GM19397 (cell line): ENCODE results near the gene NUP93.

Experiments used
- ATAC-seq: cut with Tn5 transposase; IDR thresholded peaks from one replicate; pipeline ENCODE4 v1.9.1; 2021; ENCODE audit warnings: mild to moderate bottlenecking, moderate library complexity; ENCODE audit not compliant: unreplicated experiment

Gene NUP93

DNA sequence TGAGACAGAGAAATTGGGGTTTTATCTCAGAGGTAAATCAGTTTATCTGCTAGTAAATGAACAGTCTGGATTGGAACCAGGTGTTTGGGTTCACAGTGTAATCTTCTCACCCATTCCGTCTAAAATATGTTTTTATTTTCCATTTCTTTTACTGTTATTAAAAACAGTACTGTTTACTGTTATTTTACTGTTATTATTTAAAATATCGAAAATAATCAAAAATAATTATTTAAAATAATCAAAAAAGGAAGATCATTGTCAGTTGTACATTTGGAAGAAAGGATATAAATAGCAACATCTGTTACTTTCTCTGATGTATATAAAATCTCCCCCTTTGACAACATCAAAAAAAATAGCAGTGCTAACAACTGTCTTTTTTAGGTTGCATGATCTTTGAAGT is 11.5 kb downstream of the NUP93 start:
- no peak for ATAC-seq

DNA sequence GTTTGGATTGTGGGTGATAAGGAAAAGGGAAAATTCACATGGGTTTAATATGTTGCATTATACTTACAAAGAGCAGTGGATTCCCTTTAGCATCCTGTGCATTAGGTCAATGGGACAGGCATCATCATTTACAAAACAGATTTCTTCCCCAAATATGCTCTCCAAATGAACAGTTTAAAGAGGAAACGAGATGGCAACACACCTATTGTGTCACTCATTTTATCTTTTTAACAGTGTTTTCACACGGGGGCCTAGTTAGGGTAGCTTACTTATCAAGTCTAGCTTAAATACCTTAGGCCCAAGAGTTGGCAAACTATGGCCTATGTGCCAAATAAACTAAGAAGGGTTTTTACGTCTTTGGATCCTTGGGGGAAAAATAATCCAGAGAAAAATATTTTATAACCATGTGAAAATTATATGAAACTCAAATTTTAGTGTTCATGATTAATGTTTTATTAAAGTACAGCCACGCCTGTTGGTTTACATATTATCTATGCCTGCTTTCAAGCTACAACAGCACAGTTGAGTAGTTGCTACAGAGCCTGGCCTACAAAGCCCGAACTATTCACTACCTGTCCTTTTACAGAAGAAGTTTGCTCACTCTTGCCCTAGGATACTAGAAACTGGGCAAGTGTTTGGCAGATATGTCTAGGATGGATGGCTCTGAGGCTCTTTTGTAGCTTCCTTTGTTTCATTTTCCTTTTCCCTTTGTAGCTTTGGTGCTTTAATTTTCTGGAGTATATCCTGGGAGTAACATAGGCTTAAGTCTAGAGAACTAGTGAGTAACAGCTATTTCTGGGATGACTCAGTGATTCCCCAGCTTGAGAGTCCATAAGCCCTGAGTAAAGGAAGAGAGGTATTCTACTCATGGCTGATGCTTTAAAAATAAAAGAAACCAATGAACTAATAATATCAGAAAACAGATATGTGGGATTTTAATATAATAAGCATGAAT is 12.4 kb downstream of the NUP93 start:
- no peak for ATAC-seq

DNA sequence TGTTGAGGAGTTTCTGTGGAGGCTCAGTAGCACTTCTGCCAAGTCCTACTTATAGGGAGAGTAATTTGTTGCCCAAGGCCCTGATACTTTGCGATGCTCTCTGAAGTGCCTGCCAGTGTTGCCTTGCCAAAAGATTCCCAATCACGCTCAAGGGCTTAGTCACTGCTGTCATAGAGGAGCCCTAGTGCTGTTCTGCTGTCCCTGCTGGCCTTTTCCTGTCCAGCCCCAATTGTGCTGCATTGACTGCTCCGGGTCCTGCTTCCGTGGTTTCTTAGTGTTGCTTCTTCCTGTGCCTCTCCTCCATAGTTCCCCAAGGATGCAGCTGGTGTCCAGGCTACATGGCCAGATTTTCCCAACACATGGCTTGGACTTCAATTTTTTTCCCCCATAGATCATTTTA is 13.9 kb downstream of the NUP93 start:
- no peak for ATAC-seq

DNA sequence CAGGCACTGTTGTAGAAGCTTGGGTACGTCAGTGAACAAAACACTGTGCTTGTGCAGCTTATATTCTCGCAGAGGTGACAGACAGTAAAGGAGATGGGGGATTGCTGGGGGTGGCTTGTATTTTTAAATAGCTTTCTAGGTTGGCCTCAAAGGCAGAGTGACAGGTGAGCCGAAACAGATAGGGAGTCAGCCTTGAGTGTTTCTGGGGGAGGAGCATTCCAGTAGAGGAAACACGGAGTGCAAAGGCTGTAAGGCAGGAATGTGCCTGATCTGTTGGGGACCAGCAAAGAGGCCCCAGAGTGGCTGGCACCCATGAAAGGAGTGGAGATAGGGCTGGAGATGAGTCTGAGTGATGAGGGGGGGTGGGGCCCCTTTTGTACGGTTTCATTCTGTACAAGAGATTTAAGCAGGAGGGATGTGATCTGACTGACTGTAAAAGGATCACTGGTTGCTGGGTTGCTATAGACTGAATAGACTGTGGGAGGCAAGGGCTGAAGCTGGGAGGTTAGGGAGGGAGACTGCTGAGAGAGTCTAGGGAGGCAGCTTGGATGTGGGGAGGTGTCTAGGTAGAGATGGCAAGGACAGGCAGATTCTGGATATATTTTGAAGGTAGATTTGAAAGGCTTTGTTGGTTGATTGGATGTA is 15.2 kb downstream of the NUP93 start:
- ATAC-seq = no peak

DNA sequence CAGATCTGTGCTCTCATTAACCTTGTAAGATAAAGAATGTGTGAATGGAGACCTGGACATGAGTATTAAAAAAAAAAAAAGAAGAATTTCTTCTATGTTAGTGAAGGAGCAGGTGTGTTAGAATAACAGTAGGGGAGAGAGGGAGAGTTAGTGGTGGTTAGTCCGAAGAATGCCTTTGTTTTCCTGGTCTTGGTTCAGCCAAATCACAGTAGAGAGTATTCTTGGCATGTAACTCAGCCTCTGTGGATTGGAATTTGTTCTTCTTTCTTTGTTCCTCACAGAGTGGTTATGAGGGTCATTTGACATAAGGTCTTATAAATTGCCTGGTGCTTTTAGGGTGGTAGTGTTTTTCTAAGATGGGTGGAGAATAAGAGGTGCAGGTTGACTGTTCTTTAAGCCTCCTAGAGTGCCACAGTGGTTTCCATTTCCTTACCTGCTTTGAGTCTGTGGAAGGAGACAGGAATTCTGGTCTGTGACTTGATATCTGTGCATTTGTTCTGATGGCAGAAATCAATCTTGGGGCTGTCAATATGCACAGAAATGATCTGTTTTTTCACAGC is 17.6 kb downstream of the NUP93 start:
- no peak for ATAC-seq

DNA sequence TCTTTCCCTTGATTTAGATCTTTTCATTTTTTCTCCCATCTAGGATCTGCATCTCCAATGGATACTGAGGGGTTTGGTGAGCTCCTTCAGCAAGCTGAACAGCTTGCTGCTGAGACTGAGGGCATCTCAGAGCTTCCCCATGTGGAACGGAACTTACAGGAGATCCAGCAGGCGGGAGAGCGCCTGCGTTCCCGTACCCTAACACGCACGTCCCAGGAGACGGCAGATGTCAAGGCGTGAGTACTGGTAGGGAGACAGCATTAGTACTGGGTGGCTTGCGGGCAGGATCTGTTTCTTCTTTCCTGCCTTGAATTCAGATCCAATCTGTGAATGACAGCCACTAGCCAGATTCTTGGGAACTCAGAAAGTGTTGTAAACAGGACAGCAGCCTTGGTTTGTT is 18.3 kb downstream of the NUP93 start:
- ATAC-seq = no peak

DNA sequence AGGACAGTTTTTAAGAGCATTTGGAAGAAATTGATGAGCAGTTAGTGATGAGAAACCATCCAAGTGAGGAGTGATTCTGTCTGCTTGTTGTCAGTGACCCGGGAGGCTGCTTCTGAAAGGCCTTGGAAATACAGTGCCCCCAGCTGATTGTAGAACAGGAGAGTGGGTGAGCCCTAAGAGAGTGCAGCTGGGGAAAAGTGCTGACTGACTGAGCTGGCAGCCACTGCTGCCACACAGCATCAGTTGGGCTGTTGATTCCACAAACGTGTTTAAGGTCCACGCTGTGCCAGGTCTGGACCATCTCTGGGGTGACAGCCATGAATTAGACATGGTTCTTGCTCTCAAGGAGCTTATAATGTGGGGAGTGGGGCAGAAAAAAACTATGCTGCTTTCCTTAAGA is 18.9 kb downstream of the NUP93 start:
- no peak for ATAC-seq

DNA sequence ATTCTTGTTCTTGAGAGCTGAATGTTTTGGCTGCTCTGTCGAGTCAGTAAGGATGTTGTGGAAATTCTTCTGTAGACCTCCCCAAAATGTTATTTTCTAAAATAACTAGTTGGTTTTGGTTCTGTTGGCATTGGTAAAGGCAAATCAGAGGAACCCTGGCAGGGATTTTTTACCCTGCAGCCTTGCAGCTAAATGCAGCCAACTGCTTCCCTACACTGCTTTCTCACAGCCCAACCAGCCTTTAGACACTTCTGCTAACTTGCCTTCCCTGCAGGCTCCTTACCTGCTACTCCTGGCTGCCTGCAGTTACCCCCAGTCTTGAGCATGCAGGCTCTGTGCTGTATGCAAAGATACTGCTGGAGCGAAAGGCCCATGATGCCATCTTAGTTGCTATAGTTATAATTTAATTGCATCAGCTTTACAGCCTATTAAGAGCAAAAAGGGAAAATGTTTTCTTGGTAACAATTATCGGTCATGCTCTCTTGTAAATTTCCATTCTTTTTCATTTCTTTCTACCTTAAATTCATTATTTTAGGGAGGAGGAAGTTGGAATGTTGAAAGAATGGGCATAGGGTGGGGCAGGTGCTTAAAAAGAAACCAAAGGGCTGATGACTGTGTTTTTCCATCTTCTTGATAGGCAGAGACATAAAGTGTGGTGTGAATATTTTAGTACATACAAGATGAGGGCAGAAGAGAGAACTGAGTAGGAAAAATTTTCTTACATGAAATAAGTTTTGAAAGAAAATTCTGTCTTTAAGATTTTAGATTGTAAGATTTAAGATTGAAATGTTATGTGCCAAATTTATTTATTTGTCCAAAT is 20.0 kb downstream of the NUP93 start:
- no peak for ATAC-seq

DNA sequence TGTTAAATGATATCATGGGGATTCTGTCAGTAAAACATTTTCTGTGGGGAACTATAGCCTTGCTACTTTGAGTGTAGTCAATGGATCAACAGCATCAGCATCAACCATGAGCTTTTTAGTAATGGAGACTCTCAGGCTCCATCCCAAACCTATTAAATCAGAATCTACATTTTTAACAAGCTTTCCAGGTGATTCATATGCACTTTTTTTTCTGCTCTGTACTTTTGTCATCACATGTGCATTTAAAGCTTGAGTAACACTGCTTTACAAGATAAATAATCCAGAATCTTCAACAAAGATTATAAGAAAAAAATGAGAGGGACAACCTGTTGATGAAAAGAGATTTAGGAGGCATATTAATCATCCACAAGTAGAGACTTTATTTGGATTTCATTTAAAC is 23.5 kb downstream of the NUP93 start:
- ATAC-seq = no peak

DNA sequence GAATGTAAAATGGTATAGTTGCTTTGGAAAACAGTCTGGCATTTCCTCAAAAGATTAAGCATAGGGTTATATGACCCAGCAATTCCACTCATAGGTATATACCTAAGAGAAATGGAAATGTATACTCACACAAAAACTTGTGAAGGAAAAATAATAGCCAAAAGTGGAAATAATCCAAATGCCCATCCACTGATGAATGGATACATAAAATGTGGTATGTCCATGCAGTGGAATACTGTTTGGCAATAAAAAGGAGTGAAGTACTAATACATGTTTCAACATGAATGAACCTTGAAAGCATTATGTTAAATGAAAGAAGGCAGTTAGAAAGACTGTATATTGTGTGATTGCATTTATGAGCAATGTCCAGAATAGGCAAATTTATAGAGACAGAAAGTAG is 25.1 kb downstream of the NUP93 start:
- no peak for ATAC-seq

DNA sequence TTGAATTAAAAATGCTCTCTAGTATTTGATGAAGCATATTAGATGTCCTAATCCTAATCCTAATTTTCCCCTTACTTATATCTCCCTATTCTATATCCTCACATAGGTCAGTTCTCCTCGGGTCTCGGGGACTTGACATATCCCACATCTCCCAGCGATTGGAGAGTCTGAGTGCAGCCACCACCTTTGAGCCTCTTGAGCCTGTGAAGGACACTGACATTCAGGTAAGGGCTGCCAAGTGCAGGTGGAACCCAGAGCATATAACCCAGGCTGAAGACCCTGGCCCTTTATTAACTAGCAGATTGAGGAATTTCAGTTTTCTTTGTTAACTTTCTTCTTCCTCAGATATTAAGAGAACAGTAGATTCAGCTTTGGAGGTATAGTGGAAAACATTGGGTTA is 28.5 kb downstream of the NUP93 start:
- ATAC-seq = no peak

DNA sequence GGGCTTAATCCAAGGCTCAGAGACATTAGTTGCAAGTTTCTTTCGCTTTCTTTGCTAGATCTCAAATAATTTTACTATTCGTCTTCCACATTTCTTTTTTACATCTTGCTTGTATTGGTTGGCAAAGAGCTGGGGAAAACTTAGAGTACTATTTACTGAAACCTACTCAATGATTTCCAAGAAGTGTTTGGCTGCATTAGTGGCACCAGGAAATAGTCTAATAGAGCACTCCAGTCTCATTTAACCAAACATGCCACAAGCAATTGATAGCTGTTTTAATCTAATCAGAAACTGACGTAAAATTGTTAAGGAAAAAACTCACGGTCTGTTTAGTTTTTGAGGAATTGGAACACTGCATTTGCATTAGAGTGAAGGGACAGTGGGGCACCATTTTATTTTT is 29.0 kb downstream of the NUP93 start:
- ATAC-seq = no peak

DNA sequence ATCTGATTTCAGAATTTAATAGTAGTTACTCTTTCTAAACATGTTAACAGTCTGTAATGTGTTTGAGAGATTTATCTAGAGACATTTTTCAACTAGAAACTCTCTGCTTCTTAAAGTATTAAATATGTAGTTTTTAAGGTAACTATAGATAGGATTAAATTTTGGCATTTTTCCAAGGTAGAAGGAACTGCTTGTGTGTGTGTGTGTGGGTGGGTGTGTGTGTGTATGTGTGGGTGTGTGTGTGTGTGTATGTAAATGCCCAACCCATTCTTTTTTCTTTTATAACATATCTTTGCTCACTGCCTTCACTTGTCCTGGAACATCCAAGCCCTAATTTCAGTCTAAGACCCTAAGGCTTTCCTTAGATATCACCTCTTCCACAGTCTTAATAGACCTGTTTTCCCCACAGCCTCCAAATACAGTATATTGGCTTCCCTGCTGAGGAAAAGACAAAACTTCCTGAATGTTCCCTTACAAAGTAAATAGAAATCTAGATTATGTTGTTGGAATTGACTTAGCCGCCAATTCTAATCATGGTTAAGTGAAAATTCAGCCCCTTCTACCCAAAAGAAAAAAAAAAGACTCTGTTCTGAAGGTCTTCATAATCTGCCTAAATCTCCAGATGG is 33.5 kb downstream of the NUP93 start:
- no peak for ATAC-seq

DNA sequence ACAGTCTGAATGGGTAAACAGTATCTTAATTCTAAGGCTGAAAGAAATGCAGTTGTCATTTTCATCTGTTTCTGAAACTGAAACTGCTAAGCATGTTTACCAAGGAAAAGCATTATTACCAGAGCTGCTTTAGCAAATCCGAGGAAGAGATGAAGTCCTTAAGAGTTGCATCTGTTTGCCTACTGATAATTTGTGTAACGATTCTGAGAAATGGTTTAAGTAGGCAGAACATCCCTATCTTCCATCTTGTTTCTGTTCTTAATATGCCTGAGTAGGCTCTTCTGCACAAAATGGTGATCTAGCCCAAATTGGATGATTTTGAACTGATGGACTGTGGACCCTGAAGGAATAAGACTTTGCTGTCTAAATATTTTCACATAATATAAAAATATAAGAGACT is 34.9 kb downstream of the NUP93 start:
- ATAC-seq = no peak

DNA sequence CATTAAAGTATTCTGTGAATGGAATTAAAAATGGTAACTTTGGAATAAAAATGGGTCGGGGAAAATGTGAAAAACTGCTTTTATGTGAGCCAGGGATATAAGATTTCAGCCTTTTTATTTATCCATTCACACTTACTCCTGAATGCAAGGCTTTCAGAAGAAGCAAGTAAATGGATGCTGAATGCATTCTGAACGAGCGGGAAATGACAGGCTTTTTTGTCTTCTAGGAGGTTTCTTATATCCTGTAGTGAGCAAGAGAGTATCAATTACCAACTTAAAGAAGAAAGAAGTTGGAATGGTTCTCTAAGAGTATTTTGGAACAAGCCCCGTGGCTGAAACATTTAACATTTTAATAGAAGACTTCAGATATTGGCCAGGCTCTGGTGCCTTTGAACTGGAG is 36.0 kb downstream of the NUP93 start:
- ATAC-seq = no peak

DNA sequence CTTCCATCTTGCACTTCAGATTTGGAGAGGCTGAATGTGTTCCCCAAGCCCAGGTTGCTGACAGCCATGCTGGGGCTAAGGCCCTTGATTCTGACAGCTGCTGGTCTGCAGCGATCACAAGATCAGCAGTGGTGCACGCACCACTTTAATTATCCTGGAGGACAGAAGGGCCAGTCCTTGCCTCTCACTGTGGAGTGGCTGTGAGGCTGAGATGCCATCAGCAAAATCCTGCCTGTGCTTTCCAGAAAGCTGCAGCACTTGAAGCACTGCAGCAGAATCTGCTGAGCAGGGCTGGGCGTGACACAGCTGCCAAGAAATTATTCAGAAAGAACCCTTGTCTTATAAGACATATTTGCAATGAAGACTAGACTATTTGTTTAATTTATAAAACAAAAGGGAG is 37.1 kb downstream of the NUP93 start:
- ATAC-seq = no peak

DNA sequence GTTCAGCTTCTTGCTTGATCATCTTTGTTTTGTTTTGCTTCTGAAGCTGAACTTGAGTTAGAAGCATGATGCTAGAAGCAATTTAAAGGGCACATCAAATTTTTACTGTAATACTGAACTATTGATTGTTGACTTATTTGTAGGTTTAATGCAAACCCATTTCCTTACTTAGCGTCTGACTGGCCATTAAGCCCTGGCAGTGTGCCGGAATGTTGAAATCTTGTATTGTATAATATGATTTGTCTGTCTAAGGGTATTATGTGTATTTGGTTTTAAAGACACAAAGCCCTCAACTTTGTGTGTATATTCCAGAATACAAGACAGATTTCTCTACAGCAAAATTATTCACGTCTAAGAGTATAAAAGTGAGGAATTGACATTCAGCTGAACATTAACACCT is 39.7 kb downstream of the NUP93 start:
- ATAC-seq = no peak

DNA sequence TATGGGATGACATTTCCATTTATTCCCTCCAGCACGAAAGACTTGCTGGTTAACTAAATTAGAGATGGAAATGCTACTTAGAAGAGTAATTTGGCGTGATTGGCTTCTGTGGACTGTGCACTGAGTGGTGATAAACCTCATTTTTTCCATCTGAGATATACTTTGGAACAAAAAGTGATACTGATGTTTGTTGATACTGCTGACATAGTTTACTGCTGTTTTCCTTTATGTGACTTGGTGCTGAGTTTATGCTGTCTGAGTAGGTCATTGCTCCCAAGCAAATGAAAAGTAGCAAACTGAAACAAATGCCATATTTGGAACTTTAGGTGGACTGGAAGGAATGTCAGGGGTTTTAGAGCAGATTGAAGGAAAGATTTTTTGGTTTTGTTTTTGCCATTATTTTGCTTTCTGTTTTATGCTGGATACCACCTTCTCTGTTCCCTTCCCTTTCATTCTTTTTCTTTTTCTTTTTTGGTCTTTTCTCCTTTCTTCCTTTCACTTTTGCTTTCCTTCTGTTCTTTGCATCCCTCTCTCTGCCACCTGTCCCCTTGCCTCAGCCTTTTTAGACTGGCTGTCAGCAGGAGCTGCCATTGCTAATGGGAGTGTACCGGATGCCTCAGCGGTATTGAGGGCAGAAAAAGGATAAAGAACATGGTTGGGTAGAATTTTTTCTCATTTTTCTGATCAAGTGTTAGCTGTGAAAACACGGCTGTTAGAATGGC is 41.8 kb downstream of the NUP93 start:
- ATAC-seq = no peak

DNA sequence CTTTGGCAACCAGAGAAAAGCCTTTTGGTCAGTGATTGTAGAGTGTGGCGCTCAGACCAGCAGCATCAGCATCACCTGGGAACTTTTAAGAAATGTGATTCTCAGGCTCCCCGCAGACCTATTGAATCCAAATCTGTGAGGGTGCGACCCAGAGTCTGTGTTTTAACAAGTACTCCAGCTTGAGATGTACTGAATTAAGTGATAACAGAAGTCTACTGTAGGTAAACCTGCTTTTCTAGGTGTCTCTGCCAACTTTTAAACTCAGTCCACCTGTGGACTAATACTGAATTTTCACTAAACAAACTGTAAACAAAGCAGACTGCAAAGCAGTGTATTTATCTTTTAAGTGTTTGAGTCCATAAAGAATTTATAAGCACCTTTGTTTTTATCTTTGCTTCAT is 43.6 kb downstream of the NUP93 start:
- no peak for ATAC-seq

DNA sequence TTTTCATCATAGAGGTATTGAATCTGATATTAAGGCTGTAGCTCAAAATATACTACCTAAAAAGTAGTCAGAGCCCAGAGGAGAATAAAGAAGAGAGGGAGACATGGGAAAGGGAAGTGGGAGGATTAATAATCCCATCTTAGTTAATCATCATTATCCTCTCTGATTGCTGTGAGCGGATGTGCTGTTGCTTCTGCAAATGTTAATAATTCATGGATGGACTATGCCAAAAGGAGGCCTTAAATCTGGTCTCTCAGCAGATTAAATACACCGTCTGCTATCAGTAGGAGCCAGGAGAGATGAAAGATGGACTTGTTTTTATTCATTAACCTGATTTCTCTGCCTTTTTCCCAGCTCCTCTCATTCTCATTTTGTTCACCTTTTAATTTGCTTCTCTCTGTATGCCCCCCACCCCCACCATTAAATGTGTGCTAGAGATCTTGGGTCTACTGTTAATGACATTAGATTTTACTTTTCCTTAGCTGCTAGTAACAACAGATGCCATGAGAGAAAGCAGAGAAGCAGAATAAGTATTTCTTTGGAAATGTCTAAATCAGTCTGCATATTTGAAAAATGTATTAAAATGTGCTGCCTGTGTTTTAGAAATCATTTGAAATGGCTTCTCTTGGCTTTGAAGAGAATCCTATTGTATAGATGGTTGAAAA is 44.2 kb downstream of the NUP93 start:
- ATAC-seq = no peak
